Stimulated activated naive CD8-positive, alpha-beta T cell treated with anti-CD3 and anti-CD28 coated beads, Interleukin-15, Interleukin-2, amounts not matched to agents 100 U/mL and 50 U/mL, for 24 hours (primary cell): ENCODE measurements around the gene TBC1D24.
"Not testable (repeated sequence)": the region's sequence is repeated elsewhere in the genome, so short reads cannot be mapped to it uniquely, and the experiment has no call there.

ENCODE experiments used
- ATAC-seq: fragments of 150-1000 bp; cut with Tn5 transposase; one replicate; pipeline ENCODE4 v1.10.0; 2021
- DNase-seq: peaks from one replicate; pipeline ENCODE4 v3.0.0; 2021

The TBC1D24 gene

GRCh38 chr16:2532494-2533141 lies 57.7 kb downstream of the TBC1D24 start:
- peak; percentile 14 for ATAC-seq
- peak; percentile 70 for DNase-seq

- not testable (repeated sequence) for DNase-seq, ATAC-seq
Observed at GRCh38 chr16:2533142-2533755, 58.3 kb downstream of the TBC1D24 start.

DNA sequence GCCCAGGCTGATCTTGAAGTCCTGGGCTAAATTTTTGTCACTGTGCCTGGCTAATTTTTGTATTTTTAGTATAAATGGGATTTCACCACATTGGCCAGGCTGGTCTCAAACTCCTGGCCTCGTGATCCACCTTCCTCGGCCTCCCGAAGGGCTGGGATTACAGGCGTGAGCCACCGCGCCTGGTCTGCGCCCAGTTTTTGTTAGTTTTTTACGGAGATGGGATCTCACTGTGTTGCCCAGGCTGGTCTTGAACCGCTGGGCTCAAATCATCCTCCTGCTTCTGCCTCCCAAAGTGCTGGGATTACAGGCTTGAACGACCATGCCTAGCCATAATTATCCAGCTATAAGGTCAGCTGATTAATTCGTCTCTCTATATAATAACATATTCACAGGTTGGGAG lies 59.0 kb downstream of the TBC1D24 start:
- DNase-seq, result no peak

DNA sequence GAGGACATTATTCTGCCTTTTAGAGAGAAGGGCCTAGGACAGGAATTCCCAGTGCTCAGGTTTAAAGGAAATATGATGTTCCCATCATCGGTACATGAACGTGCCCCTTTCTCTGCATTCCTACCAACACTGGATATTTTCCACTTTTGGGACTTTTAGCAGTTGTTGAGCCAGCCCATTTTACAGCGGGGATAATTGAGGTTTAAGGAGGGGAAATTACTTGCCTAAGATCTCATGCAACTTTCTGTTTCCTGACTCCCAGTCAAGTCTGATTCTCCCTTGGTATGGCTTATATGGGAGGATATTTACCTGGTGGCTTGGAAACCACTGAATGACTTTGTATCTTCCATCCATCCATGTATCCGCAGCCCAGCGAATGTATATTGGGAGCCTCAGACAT lies 59.4 kb downstream of the TBC1D24 start:
- not testable (repeated sequence) for DNase-seq, ATAC-seq

More for the DNA sequence above, 59.0 kb downstream of the TBC1D24 start:
- no peak for ATAC-seq

- ATAC-seq, result no peak
- no peak for DNase-seq
Observed at GRCh38 chr16:2535625-2536013, 60.7 kb downstream of the TBC1D24 start.

DNA sequence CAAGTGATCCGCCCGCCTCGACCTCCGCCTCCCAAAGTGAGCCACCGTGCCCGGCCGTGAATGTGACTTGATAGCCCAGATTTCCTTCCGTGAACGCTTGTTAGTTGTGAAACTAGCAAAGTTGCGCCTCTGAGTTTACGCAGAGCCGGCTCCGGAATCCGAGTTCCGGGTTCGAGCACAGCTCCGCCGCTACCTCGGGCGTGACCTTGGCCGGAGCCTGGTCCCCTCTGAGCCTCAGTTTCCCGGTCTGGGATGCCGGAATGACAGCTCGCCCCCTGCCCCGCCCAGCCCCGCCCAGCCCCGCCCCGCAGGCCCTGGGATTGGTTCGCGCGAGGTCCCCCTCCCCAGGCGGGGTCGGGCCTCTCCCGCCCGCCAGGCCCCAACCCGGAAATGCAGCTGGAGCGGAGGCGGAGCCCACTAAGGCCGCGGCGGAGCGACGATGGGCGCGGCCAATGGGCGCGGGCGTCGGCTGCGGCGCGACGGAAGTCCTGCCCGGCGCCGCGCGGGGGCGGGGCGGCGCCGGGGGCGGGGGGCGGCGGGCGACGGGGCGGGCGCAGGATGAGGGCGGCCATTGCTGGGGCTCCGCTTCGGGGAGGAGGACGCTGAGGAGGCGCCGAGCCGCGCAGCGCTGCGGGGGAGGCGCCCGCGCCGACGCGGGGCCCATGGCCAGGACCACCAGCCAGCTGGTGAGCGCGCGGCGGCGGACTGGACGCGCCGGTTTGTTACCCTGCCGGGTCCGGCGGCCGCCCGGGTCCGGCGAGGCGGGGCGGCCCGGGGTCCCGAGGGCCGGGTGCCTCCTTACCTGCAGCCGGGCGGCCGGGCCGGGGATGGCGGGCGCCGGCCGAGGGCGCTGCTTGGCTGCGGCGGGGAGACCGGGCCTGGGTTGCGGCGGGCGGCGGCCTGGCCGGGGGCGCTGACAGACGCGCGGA lies 62.8 kb downstream of the TBC1D24 start, which contains the start of gene PDPK1:
PDPK1 (plus strand) TSS at position 571 of the 929 bp plus-strand sequence; CDS start at position 663, 92 bp downstream.
- peak; percentile 91 for ATAC-seq

DNA sequence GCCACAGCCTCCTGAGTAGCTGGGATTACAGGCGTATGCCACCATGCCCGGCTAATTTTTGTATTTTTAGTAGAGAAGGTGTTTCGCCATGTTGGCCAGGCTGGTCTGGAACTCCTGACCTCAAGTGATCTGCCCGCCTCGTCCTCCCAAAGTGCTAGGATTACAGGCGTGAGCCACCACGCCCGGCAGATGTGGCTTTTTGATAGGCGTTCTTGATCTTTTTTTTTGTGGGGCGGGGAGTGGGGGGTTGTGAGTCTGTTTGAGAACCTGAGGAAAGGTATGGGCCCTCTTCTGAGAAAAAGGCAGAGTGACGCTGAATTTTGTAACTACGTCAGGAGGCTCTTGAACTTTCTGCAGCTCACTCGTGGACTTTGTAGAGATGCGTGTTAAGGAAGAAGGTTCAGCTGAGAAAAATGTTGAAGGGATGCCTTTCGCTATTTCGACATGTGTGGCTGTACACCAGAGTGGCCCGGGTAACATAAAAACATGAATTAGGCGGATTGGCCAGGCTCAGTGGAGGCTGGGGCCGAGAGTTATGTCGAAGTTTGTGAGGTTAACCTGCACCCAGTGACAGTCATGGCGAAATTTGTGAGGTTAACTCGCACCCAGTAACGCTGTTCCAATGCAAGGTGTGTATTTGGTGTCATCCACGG lies 64.4 kb downstream of the TBC1D24 start:
- not testable (repeated sequence) for DNase-seq, ATAC-seq

More for the DNA sequence above, 62.8 kb downstream of the TBC1D24 start, which contains the start of gene PDPK1:
- DNase-seq, result peak; percentile 93

DNA sequence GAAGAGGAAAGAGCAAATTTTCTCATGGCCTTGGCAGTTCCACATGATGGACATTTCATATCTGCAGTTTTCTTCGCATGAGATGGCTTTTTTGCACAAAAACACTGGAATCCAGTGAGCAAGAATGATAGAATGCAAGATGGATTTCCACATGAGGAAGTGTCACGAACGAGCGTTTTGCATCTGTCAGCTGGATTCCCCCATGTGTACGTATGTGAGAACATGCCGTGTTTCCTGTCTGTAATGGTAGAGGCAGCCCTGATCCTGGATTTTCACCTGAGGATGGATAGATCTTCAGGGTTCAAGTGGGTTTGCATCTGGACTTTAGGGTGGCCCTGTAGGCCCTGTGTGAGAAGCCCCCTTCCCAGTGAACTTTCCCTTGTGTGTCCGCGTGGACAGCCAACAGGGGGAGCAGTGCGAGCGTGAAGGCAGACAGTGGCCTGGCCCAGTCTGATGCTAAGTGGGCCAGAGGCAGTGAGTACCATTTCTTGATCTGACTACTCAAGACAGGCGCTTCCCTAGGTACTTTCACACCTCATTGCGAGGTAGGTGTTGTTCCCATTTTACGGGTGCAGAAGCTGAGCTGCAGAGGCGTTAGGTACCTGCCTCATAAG lies 65.0 kb downstream of the TBC1D24 start:
- peak; percentile 48 for DNase-seq
- ATAC-seq, result not testable (repeated sequence)

DNA sequence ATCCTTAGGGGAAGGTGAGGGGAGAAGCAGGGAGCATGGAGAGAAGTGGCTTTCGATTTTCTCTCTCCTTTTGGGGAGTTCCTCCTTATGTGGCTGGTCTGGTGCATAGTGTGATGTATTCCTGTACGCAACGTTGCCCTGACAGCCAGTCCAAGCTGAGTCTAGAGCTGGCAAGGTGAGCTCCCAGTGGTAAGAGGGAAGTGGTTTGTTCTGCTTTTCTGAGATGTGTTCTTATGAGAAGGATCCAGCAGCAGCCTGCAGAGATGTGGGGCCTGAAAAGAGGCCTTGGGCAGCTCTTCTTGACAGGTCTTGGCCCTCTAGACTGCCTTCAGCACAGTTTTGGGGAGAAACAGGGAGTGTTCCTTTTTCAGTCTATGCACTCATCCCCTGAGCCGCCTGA lies 66.0 kb downstream of the TBC1D24 start:
- DNase-seq, ATAC-seq: not testable (repeated sequence)

- not testable (repeated sequence) for ATAC-seq, DNase-seq
Observed at GRCh38 chr16:2541409-2541808, 66.5 kb downstream of the TBC1D24 start.

DNA sequence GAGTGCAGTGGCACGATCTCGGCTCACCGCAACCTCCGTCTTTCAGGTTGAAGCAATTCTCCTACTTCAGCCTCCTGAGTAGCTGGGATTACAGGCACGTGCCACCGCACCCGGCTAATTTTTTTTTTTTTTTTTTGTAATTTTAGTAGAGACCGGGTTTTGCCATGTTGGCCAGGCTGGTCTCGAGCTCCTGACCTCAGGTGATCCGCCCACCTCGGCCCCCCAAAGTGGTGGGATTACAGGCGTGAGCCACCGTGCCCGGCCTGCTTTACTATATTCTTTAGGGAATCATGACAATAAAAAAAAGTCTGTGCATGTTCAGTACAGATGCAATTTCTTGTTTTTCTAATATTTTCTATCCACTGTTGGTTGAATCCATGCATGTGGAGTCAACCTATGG lies 68.8 kb downstream of the TBC1D24 start:
- not testable (repeated sequence) for DNase-seq, ATAC-seq

- not testable (repeated sequence) for DNase-seq, ATAC-seq
Observed at GRCh38 chr16:2550283-2550878, 75.5 kb downstream of the TBC1D24 start.

- not testable (repeated sequence) for ATAC-seq, DNase-seq
Observed at GRCh38 chr16:2551420-2551889, 76.5 kb downstream of the TBC1D24 start.

GRCh38 chr16:2554709-2555425 lies 79.9 kb downstream of the TBC1D24 start:
- ATAC-seq, DNase-seq: not testable (repeated sequence)
